A673 (cell line): ENCODE measurements around the gene IFITM1. TPM values are rescaled to one million over a fixed set of nuclear protein-coding genes. Genes with fewer than 3 reads are reported as not detected.

Experiments used
- BruUV-seq: library from RNA; stranded (reverse); fragments of 400-500 nt; replicated peaks from 2 replicates; lab custom pipeline; 2021; lab: Mats Ljungman, UMichigan
- CTCF ChIA-PET: fragments of 300-600 bp; sonication (Branson Sonifier 250); formaldehyde crosslinking; loops from one replicate; lab custom pipeline; 2022; ENCODE audit warnings: antibody characterized with exemption; lab: Charles Lee
- POLR2A ChIA-PET: fragments of 300-600 bp; sonication (Branson Sonifier 250); formaldehyde crosslinking; loops from one replicate; lab custom pipeline; 2022; ENCODE audit warnings: antibody characterized with exemption; ENCODE audit not compliant: low non-redundant PET; lab: Charles Lee
- DNase-seq: peaks from one replicate; pipeline ENCODE4 v3.0.0-alpha.2; 2015; ENCODE audit warnings: low spot score
- H3K27ac ChIP-seq: fragments of 200-600 bp; sonication (generic); 2 replicates; pipeline ENCODE4 v1.5.1; 2016; ENCODE audit warnings: mixed run types, low read depth, mild to moderate bottlenecking, mixed read lengths, antibody characterized with exemption, low read length; ENCODE audit not compliant: poor library complexity, severe bottlenecking
- H3K27me3 ChIP-seq: fragments of 200-600 bp; sonication (generic); replicated peaks from 2 replicates; pipeline ENCODE4 v1.6.1; 2017; ENCODE audit warnings: mixed run types, low read depth, mild to moderate bottlenecking, mixed read lengths, antibody characterized with exemption, low read length; ENCODE audit not compliant: insufficient read depth, poor library complexity
- H3K36me3 ChIP-seq: fragments of 200-600 bp; sonication (generic); 2 replicates; pipeline ENCODE4 v1.6.1; 2016; ENCODE audit warnings: mixed run types, mild to moderate bottlenecking, mixed read lengths, antibody characterized with exemption, low read length; ENCODE audit not compliant: insufficient read depth, poor library complexity, severe bottlenecking
- H3K4me1 ChIP-seq: fragments of 200-600 bp; sonication (generic); 2 replicates; pipeline ENCODE4 v1.6.1; 2017; ENCODE audit warnings: mixed run types, mild to moderate bottlenecking, mixed read lengths, antibody characterized with exemption, low read length; ENCODE audit not compliant: insufficient read depth, poor library complexity, severe bottlenecking
- H3K4me3 ChIP-seq: fragments of 200-600 bp; sonication (generic); 2 replicates; pipeline ENCODE4 v1.5.1; 2016; ENCODE audit warnings: low read depth, mixed run types, mild to moderate bottlenecking, mixed read lengths, low read length; ENCODE audit not compliant: poor library complexity, severe bottlenecking
- H3K9me3 ChIP-seq: fragments of 200-600 bp; sonication (generic); 2 replicates; pipeline ENCODE4 v1.6.1; 2016; ENCODE audit warnings: mixed run types, low read depth, mild to moderate bottlenecking, mixed read lengths, antibody characterized with exemption, low read length; ENCODE audit not compliant: poor library complexity, severe bottlenecking
- EZH2 ChIP-seq: fragments of 200-600 bp; sonication (generic); IDR thresholded peaks from 2 replicates; pipeline ENCODE4 v1.6.1; 2017; ENCODE audit warnings: borderline replicate concordance, low read depth, mild to moderate bottlenecking, mixed read lengths, antibody characterized with exemption, low read length; ENCODE audit not compliant: poor library complexity, severe bottlenecking
- intact Hi-C: fragments of 100-400 bp; cut with micrococcal nuclease; formaldehyde crosslinking; loops from one replicate; pipeline ENCODE4 v1.10.0; 2022; ENCODE audit not compliant: unreplicated experiment
- total RNA-seq: library from RNA; stranded (reverse); gene quantifications from 2 replicates; pipeline ENCODE4 v1.2.3, GENCODE V29; 2021
- TF ChIP-seq, protein P1 (sequence below): fragments of 300-800, 200-600 bp; sonication (generic); conservative IDR thresholded peaks from 2 replicates; pipeline ENCODE4 v1.5.1; 2017; ENCODE audit warnings: low read depth, mild to moderate bottlenecking, antibody characterized with exemption, low read length, moderate library complexity, mixed read lengths

IFITM1 gene
- total RNA-seq, 1 experiment from 2014 or later, result 24.4 TPM

DNA sequence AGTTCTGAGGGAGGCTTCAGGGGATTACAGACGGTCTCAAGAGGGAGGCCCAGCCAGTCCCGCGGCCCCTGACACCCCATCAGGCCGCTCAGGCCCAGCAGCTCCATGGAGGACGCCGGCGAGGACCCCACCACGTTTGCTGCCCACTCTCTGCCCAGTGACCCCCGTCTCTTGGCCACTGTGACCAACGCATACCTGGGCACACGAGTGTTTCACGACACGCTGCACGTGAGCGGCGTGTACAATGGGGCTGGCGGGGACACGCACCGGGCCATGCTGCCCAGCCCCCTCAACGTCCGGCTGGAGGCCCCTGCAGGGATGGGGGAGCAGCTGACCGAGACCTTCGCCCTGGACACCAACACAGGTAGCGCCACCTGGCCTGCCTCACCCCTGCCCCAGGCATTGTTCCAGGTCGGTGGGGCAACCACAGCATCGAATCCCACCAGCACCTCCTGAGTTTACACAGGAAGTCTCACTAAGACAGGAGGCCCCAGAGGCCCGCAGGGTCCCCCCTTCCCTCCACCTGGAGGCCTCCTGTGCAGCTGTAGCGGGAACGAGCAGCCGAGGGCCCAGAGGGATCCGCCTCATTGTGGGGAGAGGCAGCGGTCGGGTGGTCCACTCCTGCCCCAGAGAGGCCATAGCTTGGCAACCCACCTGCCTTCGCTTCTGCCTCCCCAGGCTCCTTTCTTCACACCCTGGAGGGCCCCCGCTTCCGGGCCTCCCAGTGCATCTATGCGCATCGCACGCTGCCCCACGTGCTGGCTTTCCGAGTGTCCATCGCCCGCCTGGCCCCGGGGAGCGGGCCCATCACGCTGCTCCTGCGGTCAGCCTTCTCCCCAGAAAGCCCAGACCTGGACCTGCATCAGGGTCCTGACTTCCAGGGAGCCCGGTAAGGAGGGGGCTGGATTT is 23.9 kb upstream of the IFITM1 start:
- Histone ChIP-seq H3K27ac (peak overlapping the region; percentile 42), H3K4me3 (peak overlapping the region; percentile 58), H3K27me3 (no peaks in the 10 kb centered on the region), H3K9me3 (no peaks in the 10 kb centered on the region), H3K4me1 (peaks cover 6% of the 10 kb centered on the region), H3K36me3 (no peaks in the 10 kb centered on the region)
- BruUV-seq, result no TSS peak
- TF ChIP-seq, protein P1, sequence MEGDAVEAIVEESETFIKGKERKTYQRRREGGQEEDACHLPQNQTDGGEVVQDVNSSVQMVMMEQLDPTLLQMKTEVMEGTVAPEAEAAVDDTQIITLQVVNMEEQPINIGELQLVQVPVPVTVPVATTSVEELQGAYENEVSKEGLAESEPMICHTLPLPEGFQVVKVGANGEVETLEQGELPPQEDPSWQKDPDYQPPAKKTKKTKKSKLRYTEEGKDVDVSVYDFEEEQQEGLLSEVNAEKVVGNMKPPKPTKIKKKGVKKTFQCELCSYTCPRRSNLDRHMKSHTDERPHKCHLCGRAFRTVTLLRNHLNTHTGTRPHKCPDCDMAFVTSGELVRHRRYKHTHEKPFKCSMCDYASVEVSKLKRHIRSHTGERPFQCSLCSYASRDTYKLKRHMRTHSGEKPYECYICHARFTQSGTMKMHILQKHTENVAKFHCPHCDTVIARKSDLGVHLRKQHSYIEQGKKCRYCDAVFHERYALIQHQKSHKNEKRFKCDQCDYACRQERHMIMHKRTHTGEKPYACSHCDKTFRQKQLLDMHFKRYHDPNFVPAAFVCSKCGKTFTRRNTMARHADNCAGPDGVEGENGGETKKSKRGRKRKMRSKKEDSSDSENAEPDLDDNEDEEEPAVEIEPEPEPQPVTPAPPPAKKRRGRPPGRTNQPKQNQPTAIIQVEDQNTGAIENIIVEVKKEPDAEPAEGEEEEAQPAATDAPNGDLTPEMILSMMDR, result no peak
- no peak for TF ChIP-seq EZH2
- CTCF ChIA-PET, result no interaction called here
- POLR2A ChIA-PET, result no interaction called here
- no peak for DNase-seq
- intact Hi-C loops, result no loop called here

DNA sequence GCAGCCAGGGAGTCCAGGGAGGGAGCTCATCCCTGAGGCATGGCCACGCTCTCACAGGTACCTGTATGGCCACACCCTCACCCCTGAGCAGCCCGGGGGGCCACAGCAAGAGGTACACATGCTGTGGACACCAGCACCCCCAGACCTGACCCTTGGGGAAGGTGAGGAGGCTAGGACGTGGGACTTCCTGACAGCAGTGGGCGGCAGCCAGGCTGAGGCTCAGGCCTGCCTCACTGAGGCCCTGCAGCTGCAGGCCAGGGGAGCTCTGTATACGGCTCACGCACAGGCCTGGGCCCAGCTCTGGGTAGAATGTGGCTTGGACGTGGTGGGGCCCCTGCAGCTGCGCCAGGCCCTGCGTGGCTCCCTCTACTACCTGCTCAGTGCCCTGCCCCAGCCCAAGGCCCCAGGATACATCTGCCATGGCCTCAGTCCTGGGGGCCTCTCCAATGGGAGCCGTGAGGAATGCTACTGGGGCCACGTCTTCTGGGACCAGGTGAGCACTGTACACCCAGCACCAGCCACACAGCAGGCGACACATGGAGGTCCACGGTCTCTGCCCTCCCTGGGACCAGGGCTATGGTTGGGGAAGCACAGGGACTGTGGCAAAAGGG is 23.1 kb upstream of the IFITM1 start:
- ChIA-PET CTCF (no interaction called here), POLR2A (no interaction called here)
- H3K9me3 ChIP-seq, result no peaks in the 10 kb centered on the region
- no peaks in the 10 kb centered on the region for H3K36me3 ChIP-seq
- intact Hi-C loops, result no loop called here
- peaks cover 6% of the 10 kb centered on the region for H3K4me1 ChIP-seq
- no peaks in the 10 kb centered on the region for H3K27me3 ChIP-seq
- no TSS peak for BruUV-seq
- no peak overlapping the region for H3K4me3 ChIP-seq
- DNase-seq, result no peak
- H3K27ac ChIP-seq, result no peak overlapping the region
- no peak for TF ChIP-seq EZH2
- TF ChIP-seq, protein P1, result no peak

DNA sequence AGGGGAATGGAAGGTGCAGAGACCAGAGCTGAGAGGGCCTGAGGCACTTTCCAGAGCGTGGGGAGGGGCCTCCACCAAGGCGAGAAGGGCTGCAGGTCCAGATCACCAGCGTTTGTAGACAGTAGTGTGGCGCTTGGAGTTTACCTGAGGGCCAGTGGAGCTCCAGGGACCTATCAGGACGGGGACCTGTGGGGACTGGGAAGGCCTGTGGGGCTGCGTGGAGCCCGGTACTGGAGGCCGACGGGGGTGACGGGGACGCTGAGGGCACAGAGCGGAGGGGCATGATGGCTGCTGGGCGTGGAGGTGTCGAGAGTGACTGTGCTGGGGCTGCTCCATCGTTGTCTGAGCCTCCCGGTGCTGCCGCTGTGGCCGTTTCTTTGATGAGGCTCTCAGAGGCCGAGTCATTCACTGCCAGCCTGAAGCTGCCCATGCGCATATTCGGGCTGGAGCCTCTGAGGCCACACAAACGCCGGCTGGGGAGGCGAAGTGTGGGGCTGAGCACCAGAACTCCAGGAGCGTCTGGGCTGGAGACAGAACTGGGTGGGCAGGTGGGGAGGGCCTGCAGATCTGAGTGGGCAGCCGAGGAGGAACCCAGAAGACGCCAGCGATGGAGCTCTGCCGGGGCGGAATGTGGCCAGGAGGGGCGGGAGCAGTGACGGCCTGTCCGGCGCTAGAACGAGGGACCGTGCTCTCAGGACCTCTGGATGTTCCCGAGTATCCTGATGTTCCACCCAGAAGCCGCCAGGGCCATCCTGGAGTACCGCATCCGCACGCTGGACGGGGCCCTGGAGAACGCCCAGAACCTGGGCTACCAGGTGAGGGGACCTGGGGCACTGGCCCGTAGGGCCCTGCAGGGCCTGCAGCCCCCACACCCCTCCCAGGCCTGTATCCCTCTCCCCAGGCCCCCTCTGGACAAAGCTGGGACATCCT is 22.3 kb upstream of the IFITM1 start:
- ChIA-PET POLR2A (no interaction called here), CTCF (no interaction called here)
- H3K4me1 ChIP-seq, result peaks cover 6% of the 10 kb centered on the region
- H3K36me3 ChIP-seq, result no peaks in the 10 kb centered on the region
- no peaks in the 10 kb centered on the region for H3K27me3 ChIP-seq
- TF ChIP-seq, protein P1, result no peak
- TF ChIP-seq EZH2, result no peak
- no peak overlapping the region for H3K4me3 ChIP-seq
- no peak overlapping the region for H3K27ac ChIP-seq
- intact Hi-C loops, result no loop called here
- DNase-seq, result no peak
- no peaks in the 10 kb centered on the region for H3K9me3 ChIP-seq
- BruUV-seq, result no TSS peak
